ENCODE results near the gene SATB2. TPM values are rescaled to one million over a fixed set of nuclear protein-coding genes. Genes with fewer than 3 reads are reported as not detected.

SATB2 gene
- total RNA-seq, 1 experiment from 2014 or later: 22.1 TPM

DNA sequence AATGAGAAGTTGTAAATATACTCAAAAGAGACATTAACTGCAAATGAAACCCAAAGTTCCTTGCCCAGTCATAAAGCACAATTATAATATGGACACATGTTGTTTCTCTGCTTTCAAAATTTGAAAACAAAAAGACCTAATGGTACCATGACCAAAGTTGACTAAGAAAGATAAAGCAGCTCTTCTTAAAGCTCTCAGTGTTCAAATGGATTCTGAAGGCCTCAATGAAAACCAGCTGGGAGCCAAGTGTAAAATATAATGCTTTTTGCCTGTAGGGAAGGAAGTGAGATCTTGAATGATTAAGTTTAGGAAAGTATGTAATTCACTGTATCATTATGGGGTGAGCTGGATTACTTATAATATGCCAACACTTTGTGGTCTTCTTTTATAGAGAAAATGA is 178.6 kb downstream of the SATB2 start (continued):
- TF ChIP-seq ZNF532 (CRISPR knock-in tag; IDR thresholded peaks at IDR 0.05; ENCODE audit: borderline replicate concordance) (no peak), ATF1 (CRISPR knock-in tag; IDR thresholded peaks at IDR 0.05) (no peak), USF2 (CRISPR knock-in tag; IDR thresholded peaks at IDR 0.05) (no peak), ZNF219 (CRISPR knock-in tag; IDR thresholded peaks at IDR 0.05; ENCODE audit: borderline replicate concordance) (no peak), ZNF281 (CRISPR knock-in tag; IDR thresholded peaks at IDR 0.05) (no peak), NR3C1 (CRISPR knock-in tag; conservative IDR thresholded peaks at IDR 0.05; ENCODE audit: low read depth) (no peak), FOXJ3 (CRISPR knock-in tag; IDR thresholded peaks at IDR 0.05; ENCODE audit: borderline replicate concordance) (no peak), USF1 (CRISPR knock-in tag; IDR thresholded peaks at IDR 0.05) (no peak), ZNF263 (CRISPR knock-in tag; IDR thresholded peaks at IDR 0.05; ENCODE audit: low read depth) (no peak), TEAD4 (CRISPR knock-in tag; IDR thresholded peaks at IDR 0.05) (no peak), JAZF1 (CRISPR knock-in tag; IDR thresholded peaks at IDR 0.05) (no peak), STAT6 (CRISPR knock-in tag; conservative IDR thresholded peaks at IDR 0.05; ENCODE audit: low read depth) (no peak), ZNF423 (CRISPR knock-in tag; IDR thresholded peaks at IDR 0.05) (no peak), GTF2I (CRISPR knock-in tag; conservative IDR thresholded peaks at IDR 0.05) (no peak)
- TF ChIP-seq, protein P1, sequence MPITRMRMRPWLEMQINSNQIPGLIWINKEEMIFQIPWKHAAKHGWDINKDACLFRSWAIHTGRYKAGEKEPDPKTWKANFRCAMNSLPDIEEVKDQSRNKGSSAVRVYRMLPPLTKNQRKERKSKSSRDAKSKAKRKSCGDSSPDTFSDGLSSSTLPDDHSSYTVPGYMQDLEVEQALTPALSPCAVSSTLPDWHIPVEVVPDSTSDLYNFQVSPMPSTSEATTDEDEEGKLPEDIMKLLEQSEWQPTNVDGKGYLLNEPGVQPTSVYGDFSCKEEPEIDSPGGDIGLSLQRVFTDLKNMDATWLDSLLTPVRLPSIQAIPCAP (CRISPR knock-in tag; IDR thresholded peaks at IDR 0.05): no peak

All from WTC11 (cell line).